Muscle of leg (tissue), 11 donors: ENCODE data around the gene PLSCR3. TPM values are rescaled to one million over a fixed set of nuclear protein-coding genes. Genes with fewer than 3 reads are reported as not detected.
"Not testable (repeated sequence)": the region's sequence is repeated elsewhere in the genome, so short reads cannot be mapped to it uniquely, and the experiment has no call there.

Source experiments
- DNase-seq: peaks from one replicate; pipeline ENCODE4 v3.0.0; 2013
- H3K27ac ChIP-seq: one replicate; pipeline ENCODE4 v1.5.1; 2013; ENCODE audit warnings: mild to moderate bottlenecking, low read length, control low read depth
- H3K27me3 ChIP-seq: one replicate; pipeline ENCODE4 v1.6.1; 2013; ENCODE audit warnings: low read length; ENCODE audit not compliant: control insufficient read depth, insufficient read depth
- H3K36me3 ChIP-seq: one replicate; pipeline ENCODE4 v1.6.1; 2013; ENCODE audit warnings: low read length; ENCODE audit not compliant: control insufficient read depth, insufficient read depth
- H3K4me1 ChIP-seq: one replicate; pipeline ENCODE4 v1.6.1; 2013; ENCODE audit warnings: low read length; ENCODE audit not compliant: control insufficient read depth, insufficient read depth
- H3K4me3 ChIP-seq: one replicate; pipeline ENCODE4 v1.5.1; 2013; ENCODE audit warnings: low read length, control low read depth
- H3K9me3 ChIP-seq: replicated peaks from 2 replicates; pipeline ENCODE4 v1.6.1; 2013; ENCODE audit warnings: low read depth, low read length; ENCODE audit not compliant: control insufficient read depth
- WGBS: methylation state at CpG from one replicate; pipeline ENCODE4 v1.1.5; 2013; ENCODE audit warnings: missing lambda C conversion rate; ENCODE audit not compliant: insufficient coverage; 5-methylcytosine and 5-hydroxymethylcytosine counted together
- polyA plus RNA-seq, 8 donors: library from polyadenylated mRNA; unstranded; fragments of 120-200 nt; gene quantifications; one replicate each; pipeline versions ENCODE4 v1.2.1 to v1.2.3, GENCODE V29; 2013; ENCODE audit warnings: inconsistent platforms in 1 of 8, low replicate concordance in 1 of 8; ENCODE audit not compliant: insufficient read length in 8 of 8, insufficient read depth in 1 of 8
- total RNA-seq: library from RNA; stranded (reverse); fragments of 120-200 nt; gene quantifications from one replicate; pipeline ENCODE4 v1.2.4, GENCODE V29; 2013

The PLSCR3 gene
- total and polyA plus RNA-seq, 9 donors, result 14.2 to 38.9 (median 29.6) TPM

DNA sequence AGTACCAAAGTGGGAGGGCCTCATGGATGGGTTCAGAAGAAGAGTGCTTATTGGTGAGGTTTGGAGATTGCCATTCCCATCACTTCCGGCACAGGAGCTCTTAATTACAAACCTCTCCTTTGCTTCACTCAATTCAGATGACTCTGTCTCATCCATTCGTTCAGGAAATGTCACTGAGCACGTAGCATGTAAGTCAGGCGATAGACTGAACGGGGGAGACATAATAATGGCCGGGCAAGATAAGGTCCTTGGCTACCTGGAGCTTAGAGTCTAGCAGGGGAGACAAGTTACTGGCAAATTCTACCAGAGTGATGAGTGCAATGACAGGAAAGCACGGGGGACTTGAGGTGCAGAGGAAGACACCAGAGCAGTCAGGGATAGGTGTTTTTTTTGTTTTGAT is 28.4 kb downstream of the PLSCR3 start:
- DNase-seq, H3K9me3 ChIP-seq, H3K4me1 ChIP-seq, H3K27ac ChIP-seq, H3K36me3 ChIP-seq, H3K4me3 ChIP-seq: not testable (repeated sequence)
- peaks cover 13% of the 10 kb centered on the region for H3K27me3 ChIP-seq
- WGBS, result no CpG with 5 or more reads among the region's 7 CpGs

DNA sequence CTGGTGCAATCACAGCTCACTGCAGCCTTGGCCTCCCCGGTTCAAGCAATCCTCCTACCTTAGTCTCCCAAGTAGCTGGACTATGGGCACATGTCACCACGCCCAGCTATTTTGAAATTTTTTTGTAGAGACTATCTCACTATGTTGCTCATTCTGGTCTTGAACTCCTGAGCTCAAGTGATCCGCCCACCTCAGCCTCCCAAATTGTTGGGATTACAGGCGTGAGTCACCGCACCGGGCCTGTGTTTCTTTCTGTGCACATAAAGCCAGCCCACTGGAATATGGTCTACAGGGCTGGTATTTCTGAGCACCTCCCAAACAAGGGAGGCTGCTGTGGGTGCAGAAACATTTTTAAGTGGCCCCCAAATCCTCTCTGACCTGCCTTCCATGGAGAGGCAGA is 31.0 kb downstream of the PLSCR3 start:
- Histone ChIP-seq H3K27me3 (peaks cover 9% of the 10 kb centered on the region), H3K9me3 (no peaks in the 10 kb centered on the region), H3K4me3 (no peak overlapping the region), H3K27ac (no peak overlapping the region), H3K4me1 (no peaks in the 10 kb centered on the region), H3K36me3 (no peaks in the 10 kb centered on the region)
- 92% methylated on average over 6 of the region's 6 CpGs for WGBS
- no peak for DNase-seq

DNA sequence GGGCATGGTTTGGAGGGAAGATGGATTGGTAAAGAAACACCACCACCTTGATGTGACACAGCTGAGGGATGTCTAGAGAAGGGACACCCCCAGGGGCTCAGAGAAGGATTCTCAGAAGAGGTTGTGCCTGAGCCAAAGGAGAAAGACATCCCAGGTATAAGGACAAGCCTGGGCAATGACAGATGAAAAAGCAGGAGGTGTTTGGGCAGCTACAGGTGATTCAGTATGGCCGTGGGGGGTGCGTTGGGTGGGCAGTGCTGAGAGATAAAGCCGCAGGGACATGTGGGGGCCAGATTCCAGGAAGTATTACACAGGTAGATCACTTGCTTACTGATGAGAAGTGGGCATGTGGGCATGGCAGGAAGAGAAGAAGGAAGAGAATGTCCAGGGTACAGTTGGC is 32.4 kb downstream of the PLSCR3 start:
- H3K27ac ChIP-seq, result no peak overlapping the region
- no peak overlapping the region for H3K4me3 ChIP-seq
- no peaks in the 10 kb centered on the region for H3K36me3 ChIP-seq
- no peaks in the 10 kb centered on the region for H3K4me1 ChIP-seq
- no peaks in the 10 kb centered on the region for H3K9me3 ChIP-seq
- no peak for DNase-seq
- WGBS, result 81% methylated on average over 3 of the region's 3 CpGs
- H3K27me3 ChIP-seq, result peaks cover 4% of the 10 kb centered on the region

GRCh38 chr17:7357381-7357780 is 36.9 kb downstream of the PLSCR3 start:
- Histone ChIP-seq H3K9me3 (no peaks in the 10 kb centered on the region), H3K27me3 (peaks cover 4% of the 10 kb centered on the region), H3K36me3 (no peaks in the 10 kb centered on the region), H3K4me1 (peaks cover 40% of the 10 kb centered on the region), H3K27ac (no peak overlapping the region), H3K4me3 (no peak overlapping the region)
- DNase-seq, result no peak
- 40% methylated on average over 1 of the region's 2 CpGs for WGBS

DNA sequence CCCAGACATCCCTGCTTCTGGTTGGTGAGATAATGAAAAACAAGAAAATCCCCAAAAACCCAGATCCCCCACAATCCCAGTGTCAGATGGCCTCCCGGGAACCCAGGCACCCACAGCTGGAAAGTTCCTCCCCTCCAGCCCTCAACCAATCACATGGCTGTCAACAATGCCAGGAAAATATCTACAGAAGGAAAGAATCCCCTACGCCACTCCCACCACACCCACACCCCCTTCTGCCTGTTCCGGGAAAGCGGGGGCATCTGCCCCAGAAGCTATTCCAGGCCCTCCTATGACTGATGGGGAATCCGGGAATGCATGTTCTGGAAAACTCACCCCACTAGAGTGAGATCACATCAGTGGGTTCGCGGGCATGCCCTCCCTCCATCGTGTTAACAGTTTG is 37.6 kb downstream of the PLSCR3 start:
- peaks cover 43% of the 10 kb centered on the region for H3K4me1 ChIP-seq
- H3K27ac ChIP-seq, result no peak overlapping the region
- 68% methylated on average over 5 of the region's 8 CpGs for WGBS

DNA sequence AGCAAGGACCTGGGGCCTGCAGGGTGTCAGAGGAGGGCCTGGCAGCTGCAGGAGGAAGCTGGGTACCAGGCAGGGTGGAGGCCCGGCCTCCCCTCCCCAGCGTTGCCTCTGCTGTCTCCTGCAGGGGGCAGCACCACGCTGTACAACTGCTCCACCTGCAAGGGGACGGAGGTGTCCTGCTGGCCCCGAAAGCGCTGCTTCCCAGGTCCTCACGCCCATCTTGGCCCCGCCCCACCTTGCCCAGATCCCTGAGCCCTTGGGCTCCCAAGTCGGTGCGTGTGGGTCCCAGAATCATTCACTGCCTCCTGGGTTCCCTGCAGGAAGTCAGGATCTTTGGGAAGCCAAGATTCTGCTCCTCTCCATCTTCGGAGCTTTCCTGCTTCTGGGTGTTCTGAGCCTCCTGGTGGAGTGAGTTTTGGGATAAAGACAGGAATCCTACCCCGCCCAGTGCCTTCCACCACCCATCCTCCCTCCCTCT is 38.2 kb downstream of the PLSCR3 start:
- Histone ChIP-seq H3K4me3 (no peak overlapping the region), H3K27me3 (no peaks in the 10 kb centered on the region), H3K27ac (no peak overlapping the region), H3K36me3 (no peaks in the 10 kb centered on the region), H3K4me1 (peaks cover 43% of the 10 kb centered on the region), H3K9me3 (no peaks in the 10 kb centered on the region)
- DNase-seq, result peak; percentile 76
- WGBS, result 10% methylated on average over 11 of the region's 12 CpGs

More for the DNA sequence above, 37.6 kb downstream of the PLSCR3 start:
- no peaks in the 10 kb centered on the region for H3K27me3 ChIP-seq
- H3K36me3 ChIP-seq, result no peaks in the 10 kb centered on the region
- H3K4me3 ChIP-seq, result no peak overlapping the region
- H3K9me3 ChIP-seq, result no peaks in the 10 kb centered on the region
- no peak for DNase-seq

- Histone ChIP-seq H3K4me3 (no peak overlapping the region), H3K36me3 (no peaks in the 10 kb centered on the region), H3K9me3 (no peaks in the 10 kb centered on the region), H3K27ac (peak overlapping the region; percentile 69), H3K27me3 (no peaks in the 10 kb centered on the region), H3K4me1 (peaks cover 48% of the 10 kb centered on the region)
- 45% methylated on average over 2 of the region's 8 CpGs for WGBS
- no peak for DNase-seq
These were observed 38.8 kb downstream of the PLSCR3 start for GRCh38 chr17:7355573-7355972.

DNA sequence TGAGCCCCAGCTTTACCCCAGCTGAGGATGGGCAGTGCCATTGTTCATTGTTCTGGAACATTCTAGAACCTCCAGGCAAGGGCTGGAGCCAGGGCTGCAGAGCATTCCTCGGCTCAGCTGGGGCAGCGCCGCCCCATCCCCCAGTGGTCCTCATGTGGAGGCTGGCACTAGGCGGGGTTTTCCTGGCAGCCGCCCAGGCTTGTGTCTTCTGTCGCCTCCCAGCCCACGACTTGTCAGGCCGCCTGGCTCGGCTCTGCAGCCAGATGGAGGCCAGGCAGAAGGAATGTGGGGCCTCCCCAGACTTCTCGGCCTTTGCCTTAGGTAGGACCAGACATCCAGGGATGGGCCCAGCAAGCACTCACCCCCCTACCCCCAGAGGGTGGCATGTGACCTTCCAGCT is 39.3 kb downstream of the PLSCR3 start, which contains the start of gene TMEM95:
Gene TMEM95, plus strand, starts transcription at position 104 of the 400 bp plus-strand sequence. Its CDS starts 49 bp downstream, at position 153.
- 41% methylated on average over 10 of the region's 10 CpGs for WGBS
- Histone ChIP-seq H3K27ac (peak within 1 kb of the TSS; percentile 69), H3K9me3 (no peaks in the 10 kb centered on the region)

DNA sequence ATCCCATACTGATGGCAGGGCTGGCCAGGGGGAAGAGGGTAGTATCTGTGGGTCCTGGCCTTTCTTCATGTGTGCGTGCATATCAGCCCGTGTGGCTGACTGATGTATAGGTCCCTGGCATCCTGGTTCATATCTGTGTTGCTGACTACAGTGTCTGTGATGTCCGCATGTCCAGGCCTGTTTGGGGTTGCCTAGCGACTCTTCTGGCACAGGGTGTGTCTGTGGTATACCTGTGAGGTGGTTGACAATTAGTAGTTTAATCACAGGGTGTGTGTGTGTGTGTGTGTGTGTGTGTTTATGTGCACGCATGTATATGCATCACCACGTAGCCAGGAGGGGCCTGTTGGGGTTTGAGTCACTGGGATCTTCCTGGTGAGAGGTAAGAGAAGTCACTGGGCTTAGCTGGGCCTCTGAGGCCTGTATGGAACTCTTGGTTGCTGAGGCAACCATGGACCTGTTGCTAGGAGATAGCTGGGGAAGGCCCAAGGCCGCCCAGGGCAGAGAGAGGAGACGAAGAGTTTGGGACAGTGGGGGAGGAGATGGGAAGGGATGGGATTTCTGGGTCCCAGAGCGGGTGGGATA is 40.0 kb downstream of the PLSCR3 start:
- Histone ChIP-seq H3K9me3 (no peaks in the 10 kb centered on the region), H3K36me3 (no peaks in the 10 kb centered on the region), H3K4me3 (no peak overlapping the region), H3K27ac (peak overlapping the region; percentile 69), H3K4me1 (peaks cover 58% of the 10 kb centered on the region), H3K27me3 (no peaks in the 10 kb centered on the region)
- WGBS, result 53% methylated on average over 7 of the region's 9 CpGs
- peak; percentile 74 for DNase-seq

More for the DNA sequence above, 39.3 kb downstream of the PLSCR3 start, which contains the start of gene TMEM95:
- H3K4me3 ChIP-seq, result no peak within 1 kb of the TSS
- no peaks in the 10 kb centered on the region for H3K36me3 ChIP-seq
- H3K4me1 ChIP-seq, result peaks cover 51% of the 10 kb centered on the region
- H3K27me3 ChIP-seq, result no peaks in the 10 kb centered on the region
- peak; percentile 76 for DNase-seq

- peaks cover 69% of the 10 kb centered on the region for H3K4me1 ChIP-seq
- H3K27me3 ChIP-seq, result no peaks in the 10 kb centered on the region
- peak overlapping the region; percentile 98 for H3K27ac ChIP-seq
- no peaks in the 10 kb centered on the region for H3K9me3 ChIP-seq
- H3K4me3 ChIP-seq, result peak overlapping the region; percentile 81
- peak; percentile 33 for DNase-seq
- H3K36me3 ChIP-seq, result no peaks in the 10 kb centered on the region
- WGBS, result 81% methylated on average over 25 of the region's 37 CpGs
These were observed 41.3 kb downstream of the PLSCR3 start for GRCh38 chr17:7352910-7353635.
